GM23338 (cell line): ENCODE measurements around the gene DDA1.

Experiments
- CREB1 ChIP-seq: fragments of 250-450 bp; sonication (Bioruptor Pico); IDR thresholded peaks from 2 replicates; pipeline ENCODE4 v1.5.0; 2020; ENCODE audit warnings: low read depth, mild to moderate bottlenecking, moderate library complexity
- EZH2 ChIP-seq: fragments of 200-600 bp; sonication (generic); IDR thresholded peaks from one replicate; pipeline ENCODE4 v1.8.0; 2017; ENCODE audit warnings: antibody characterized with exemption, mild to moderate bottlenecking, low read depth; ENCODE audit not compliant: unreplicated experiment
- EZH2phosphoT487 ChIP-seq: fragments of 200-600 bp; sonication (generic); IDR thresholded peaks from one replicate; pipeline ENCODE4 v1.8.1; 2018; ENCODE audit warnings: antibody characterized with exemption; ENCODE audit not compliant: unreplicated experiment
- NANOG ChIP-seq: IDR thresholded peaks from 2 replicates; pipeline ENCODE4 v1.6.1; 2016; ENCODE audit warnings: antibody characterized with exemption, borderline replicate concordance
- POLR2AphosphoS5 ChIP-seq: IDR thresholded peaks from 2 replicates; pipeline ENCODE4 v1.6.1; 2016; ENCODE audit warnings: antibody characterized with exemption, low read depth
- STAT1 ChIP-seq: IDR thresholded peaks from one replicate; pipeline ENCODE4 v1.6.1; 2016; ENCODE audit warnings: antibody characterized with exemption; ENCODE audit not compliant: unreplicated experiment
- ZNF114 ChIP-seq: fragments of 250-450 bp; sonication (Bioruptor Pico); IDR thresholded peaks from 2 replicates; pipeline ENCODE4 v1.5.0; 2020; ENCODE audit warnings: mild to moderate bottlenecking, moderate library complexity
- ZNF331 ChIP-seq: fragments of 250-450 bp; sonication (Bioruptor Pico); IDR thresholded peaks from 2 replicates; pipeline ENCODE4 v1.5.0; 2020; ENCODE audit warnings: low read depth, mild to moderate bottlenecking, moderate library complexity
- TF ChIP-seq, protein P1 (sequence below): IDR thresholded peaks from one replicate; pipeline ENCODE4 v1.6.1; 2018; ENCODE audit warnings: antibody characterized with exemption; ENCODE audit not compliant: unreplicated experiment
- TF ChIP-seq, protein P2 (sequence below), 2 experiments: fragments of 200-600 bp in 1 of 2; sonication (generic) in 1 of 2; conservative IDR thresholded peaks; 2 replicates each; pipeline versions ENCODE4 v1.5.1 to v1.6.1; 2016 to 2017; ENCODE audit warnings: antibody characterized with exemption in 2 of 2, low read depth in 2 of 2, mild to moderate bottlenecking in 2 of 2, moderate library complexity in 1 of 2

DNA sequence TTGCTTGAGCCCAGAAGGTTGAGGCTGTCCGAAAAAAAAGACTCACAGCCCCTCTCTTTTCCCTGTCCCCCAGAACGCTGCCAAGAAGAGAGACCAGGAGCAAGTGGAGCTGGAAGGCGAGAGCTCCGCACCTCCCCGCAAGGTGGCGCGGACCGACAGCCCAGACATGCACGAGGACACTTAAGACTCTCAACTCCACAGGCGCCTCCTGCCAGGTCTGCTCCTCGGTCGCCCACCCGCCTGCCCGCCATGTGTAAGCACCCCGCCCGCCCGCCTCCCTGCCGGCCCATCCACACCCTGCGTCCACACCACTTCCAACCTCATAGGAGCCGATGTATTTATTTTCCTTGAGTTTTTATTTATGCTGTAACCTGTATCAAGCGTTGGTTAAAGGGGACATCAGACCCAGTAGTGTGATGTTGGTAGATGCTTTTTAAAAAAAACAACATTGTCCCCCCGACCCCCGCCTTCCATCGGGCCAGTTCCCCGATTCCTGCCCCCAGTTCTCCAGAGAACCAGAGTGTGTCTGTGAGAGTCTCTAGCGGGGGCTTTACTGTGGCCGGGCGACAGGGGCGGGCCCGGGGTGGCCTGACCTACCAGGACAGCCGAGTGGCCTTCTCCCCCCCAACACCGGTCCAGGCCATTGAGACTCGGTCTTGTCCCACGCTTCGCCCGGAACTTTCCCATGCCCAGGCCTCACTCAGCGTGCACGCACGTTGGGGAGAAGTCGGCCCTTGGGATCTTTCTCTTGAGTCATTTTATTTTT lies 10.3 kb downstream of the DDA1 start:
- no peak for TF ChIP-seq EZH2phosphoT487
- TF ChIP-seq, protein P1, sequence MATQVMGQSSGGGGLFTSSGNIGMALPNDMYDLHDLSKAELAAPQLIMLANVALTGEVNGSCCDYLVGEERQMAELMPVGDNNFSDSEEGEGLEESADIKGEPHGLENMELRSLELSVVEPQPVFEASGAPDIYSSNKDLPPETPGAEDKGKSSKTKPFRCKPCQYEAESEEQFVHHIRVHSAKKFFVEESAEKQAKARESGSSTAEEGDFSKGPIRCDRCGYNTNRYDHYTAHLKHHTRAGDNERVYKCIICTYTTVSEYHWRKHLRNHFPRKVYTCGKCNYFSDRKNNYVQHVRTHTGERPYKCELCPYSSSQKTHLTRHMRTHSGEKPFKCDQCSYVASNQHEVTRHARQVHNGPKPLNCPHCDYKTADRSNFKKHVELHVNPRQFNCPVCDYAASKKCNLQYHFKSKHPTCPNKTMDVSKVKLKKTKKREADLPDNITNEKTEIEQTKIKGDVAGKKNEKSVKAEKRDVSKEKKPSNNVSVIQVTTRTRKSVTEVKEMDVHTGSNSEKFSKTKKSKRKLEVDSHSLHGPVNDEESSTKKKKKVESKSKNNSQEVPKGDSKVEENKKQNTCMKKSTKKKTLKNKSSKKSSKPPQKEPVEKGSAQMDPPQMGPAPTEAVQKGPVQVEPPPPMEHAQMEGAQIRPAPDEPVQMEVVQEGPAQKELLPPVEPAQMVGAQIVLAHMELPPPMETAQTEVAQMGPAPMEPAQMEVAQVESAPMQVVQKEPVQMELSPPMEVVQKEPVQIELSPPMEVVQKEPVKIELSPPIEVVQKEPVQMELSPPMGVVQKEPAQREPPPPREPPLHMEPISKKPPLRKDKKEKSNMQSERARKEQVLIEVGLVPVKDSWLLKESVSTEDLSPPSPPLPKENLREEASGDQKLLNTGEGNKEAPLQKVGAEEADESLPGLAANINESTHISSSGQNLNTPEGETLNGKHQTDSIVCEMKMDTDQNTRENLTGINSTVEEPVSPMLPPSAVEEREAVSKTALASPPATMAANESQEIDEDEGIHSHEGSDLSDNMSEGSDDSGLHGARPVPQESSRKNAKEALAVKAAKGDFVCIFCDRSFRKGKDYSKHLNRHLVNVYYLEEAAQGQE, result no peak
- no peak for TF ChIP-seq POLR2AphosphoS5
- no peak for TF ChIP-seq EZH2
- TF ChIP-seq, protein P2, sequence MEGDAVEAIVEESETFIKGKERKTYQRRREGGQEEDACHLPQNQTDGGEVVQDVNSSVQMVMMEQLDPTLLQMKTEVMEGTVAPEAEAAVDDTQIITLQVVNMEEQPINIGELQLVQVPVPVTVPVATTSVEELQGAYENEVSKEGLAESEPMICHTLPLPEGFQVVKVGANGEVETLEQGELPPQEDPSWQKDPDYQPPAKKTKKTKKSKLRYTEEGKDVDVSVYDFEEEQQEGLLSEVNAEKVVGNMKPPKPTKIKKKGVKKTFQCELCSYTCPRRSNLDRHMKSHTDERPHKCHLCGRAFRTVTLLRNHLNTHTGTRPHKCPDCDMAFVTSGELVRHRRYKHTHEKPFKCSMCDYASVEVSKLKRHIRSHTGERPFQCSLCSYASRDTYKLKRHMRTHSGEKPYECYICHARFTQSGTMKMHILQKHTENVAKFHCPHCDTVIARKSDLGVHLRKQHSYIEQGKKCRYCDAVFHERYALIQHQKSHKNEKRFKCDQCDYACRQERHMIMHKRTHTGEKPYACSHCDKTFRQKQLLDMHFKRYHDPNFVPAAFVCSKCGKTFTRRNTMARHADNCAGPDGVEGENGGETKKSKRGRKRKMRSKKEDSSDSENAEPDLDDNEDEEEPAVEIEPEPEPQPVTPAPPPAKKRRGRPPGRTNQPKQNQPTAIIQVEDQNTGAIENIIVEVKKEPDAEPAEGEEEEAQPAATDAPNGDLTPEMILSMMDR (conservative IDR thresholded peaks at IDR 0.05; ENCODE audit: low read depth in 2 of 2), result peak in 1 of 2 experiments; percentile 18; a peak in 1 of 4 replicates
- no peak for TF ChIP-seq ZNF114 (CRISPR knock-in tag)
- no peak for TF ChIP-seq STAT1
- TF ChIP-seq NANOG, result no peak
- no peak for TF ChIP-seq ZNF331
- no peak for TF ChIP-seq CREB1
